Measurements from ENCODE around the gene ALDH1L2. TPM values are rescaled to one million over a fixed set of nuclear protein-coding genes. Genes with fewer than 3 reads are reported as not detected.

The ALDH1L2 gene
- total RNA-seq, 3 donors from 2014 or later: 2.3 to 7.8 (median 6.7) TPM

DNA sequence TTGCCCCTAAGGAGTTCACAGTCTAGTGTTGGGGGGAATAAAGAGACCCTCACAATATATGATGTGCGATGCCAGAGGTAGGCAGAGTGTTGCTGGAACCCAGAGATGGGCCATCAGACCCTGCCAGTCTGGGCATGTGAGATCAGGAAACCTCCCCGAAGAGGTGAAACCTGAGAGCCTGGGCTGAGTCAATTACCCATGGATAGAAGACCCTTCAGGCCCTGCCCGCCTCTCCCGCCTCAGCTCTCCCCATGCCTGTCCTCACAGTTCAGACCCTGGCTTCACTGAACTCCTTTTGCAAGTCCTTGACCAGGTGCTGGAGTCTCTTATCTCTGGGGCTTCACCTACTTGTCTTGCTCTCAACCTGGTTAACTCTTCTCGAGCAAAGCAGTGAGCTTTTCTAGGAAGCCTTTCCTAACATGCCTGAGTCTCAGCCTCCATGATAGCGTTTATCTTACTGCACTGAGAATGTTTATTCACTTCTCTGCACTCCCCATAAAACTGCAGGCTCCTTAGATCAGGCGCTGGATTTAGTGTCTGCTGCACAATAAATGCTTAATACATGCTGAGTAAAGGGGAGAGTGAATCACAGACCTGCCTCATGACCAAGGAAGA lies 19.6 kb downstream of the ALDH1L2 start:
- Histone ChIP-seq H3K36me3 (no peaks in the 10 kb centered on the region), H3K4me3 (no peak overlapping the region), H3K9me3 (no peaks in the 10 kb centered on the region), H3K27ac (no peak overlapping the region), H3K27me3 (no peaks in the 10 kb centered on the region), H3K4me1 (no peaks in the 10 kb centered on the region)
- intact Hi-C loops (cut with DNase I; ENCODE audit: low total_unique reads): no loop called here
- no peak for TF ChIP-seq POLR2A (IDR thresholded peaks at IDR 0.05)
- no peak for TF ChIP-seq POLR2AphosphoS5 (IDR thresholded peaks at IDR 0.05)
- TF ChIP-seq, protein P1, sequence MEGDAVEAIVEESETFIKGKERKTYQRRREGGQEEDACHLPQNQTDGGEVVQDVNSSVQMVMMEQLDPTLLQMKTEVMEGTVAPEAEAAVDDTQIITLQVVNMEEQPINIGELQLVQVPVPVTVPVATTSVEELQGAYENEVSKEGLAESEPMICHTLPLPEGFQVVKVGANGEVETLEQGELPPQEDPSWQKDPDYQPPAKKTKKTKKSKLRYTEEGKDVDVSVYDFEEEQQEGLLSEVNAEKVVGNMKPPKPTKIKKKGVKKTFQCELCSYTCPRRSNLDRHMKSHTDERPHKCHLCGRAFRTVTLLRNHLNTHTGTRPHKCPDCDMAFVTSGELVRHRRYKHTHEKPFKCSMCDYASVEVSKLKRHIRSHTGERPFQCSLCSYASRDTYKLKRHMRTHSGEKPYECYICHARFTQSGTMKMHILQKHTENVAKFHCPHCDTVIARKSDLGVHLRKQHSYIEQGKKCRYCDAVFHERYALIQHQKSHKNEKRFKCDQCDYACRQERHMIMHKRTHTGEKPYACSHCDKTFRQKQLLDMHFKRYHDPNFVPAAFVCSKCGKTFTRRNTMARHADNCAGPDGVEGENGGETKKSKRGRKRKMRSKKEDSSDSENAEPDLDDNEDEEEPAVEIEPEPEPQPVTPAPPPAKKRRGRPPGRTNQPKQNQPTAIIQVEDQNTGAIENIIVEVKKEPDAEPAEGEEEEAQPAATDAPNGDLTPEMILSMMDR (IDR thresholded peaks at IDR 0.05): no peak
- DNase-seq (ENCODE audit: low spot score in 2 of 2): no peak

DNA sequence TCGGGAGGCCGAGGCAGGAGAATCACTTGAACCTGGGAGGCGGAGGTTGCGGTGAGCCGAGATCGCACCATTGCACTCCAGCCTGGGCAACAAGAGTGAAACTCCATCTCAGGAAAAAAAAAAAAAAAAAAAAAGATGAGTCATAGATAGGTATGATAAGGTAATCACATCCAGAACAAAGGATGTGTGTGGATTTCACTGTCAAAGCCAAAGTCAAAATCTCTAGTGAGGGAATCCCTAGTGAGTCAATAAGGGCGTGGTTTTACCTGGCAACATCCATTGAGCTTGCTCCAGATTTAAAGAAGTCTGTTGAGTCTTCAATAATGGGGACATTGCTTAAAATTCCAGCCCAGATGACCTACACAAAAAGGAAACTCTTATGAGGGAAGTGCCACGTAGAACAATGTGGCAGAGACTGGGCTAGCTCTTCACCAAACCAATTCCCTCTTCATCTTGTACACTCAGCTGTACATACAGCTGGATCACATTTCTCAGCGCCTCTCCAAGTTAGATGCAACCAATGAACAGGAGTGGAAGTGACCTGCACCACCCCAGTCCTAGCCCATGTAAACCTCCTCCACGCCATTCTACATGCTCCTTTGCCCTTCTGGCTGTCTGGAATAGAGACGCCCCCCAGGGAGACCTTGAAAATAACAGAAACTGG lies 23.4 kb downstream of the ALDH1L2 start:
- no peak overlapping the region for H3K27ac ChIP-seq
- H3K9me3 ChIP-seq: peaks cover 0 to 8% of the 10 kb centered on the region in 2 donors
- no peaks in the 10 kb centered on the region for H3K36me3 ChIP-seq
- intact Hi-C loops (cut with DNase I; ENCODE audit: low total_unique reads): no loop called here
- no peak for TF ChIP-seq POLR2A (IDR thresholded peaks at IDR 0.05)
- no peaks in the 10 kb centered on the region for H3K27me3 ChIP-seq
- no peaks in the 10 kb centered on the region for H3K4me1 ChIP-seq
- no peak overlapping the region for H3K4me3 ChIP-seq
- no peak for DNase-seq (ENCODE audit: low spot score in 2 of 2)

DNA sequence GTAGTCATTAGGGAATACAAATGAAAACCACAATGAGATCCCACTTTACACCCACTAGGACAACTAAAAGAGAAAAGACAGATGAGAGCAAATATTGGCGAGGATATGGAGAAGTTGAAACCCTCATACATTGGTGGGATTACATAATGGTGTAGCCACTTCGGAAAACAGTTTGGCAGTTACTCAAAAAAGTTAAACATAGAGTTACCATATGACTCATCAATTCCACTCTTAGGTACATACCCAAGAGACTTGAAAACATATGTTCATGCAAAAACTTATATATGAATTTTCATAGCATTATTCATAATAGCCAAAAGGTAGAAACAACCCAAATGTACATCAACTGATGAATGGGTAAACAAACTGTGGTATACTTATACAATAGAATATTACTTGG lies 27.1 kb downstream of the ALDH1L2 start:
- intact Hi-C loops (cut with DNase I; ENCODE audit: low total_unique reads): no loop called here
- Histone ChIP-seq H3K4me1 (no peaks in the 10 kb centered on the region), H3K36me3 (no peaks in the 10 kb centered on the region), H3K27me3 (no peaks in the 10 kb centered on the region), H3K4me3 (no peak overlapping the region), H3K27ac (no peak overlapping the region), H3K9me3 (peaks cover 0 to 12% of the 10 kb centered on the region in 2 donors)
- TF ChIP-seq POLR2AphosphoS5 (IDR thresholded peaks at IDR 0.05) (no peak), POLR2A (IDR thresholded peaks at IDR 0.05) (no peak)
- no peak for DNase-seq (ENCODE audit: low spot score in 2 of 2)

DNA sequence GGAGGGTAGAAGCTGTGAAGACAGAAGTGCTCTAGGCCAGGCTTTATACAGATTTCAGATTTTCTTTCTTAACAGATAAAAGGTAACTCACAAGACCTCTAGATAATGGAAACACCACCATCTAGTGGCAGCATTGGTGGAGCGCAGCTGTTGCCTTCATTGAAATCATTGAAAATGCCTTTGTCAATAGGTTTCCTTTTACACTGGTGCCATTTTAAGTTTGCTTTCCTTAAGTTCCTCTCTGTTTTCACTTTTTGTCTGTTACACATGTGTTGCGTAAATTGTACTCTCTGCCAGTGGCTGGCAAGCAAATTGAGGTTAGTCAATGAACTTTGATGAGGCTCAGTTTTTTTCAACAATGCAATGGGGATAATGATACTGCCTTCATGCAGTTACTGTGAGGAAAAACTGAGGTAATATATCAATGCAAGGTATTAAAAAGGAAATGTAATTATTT lies 31.1 kb downstream of the ALDH1L2 start:
- intact Hi-C loops (cut with DNase I; ENCODE audit: low total_unique reads): no loop called here
- no peak overlapping the region for H3K27ac ChIP-seq
- TF ChIP-seq POLR2AphosphoS5 (IDR thresholded peaks at IDR 0.05) (no peak), POLR2A (IDR thresholded peaks at IDR 0.05) (no peak)
- TF ChIP-seq, protein P1 (IDR thresholded peaks at IDR 0.05): peak; percentile 81 to 89 (median 83)
- peaks cover 0 to 12% of the 10 kb centered on the region in 2 donors for H3K9me3 ChIP-seq
- no peak overlapping the region for H3K4me3 ChIP-seq
- no peaks in the 10 kb centered on the region for H3K27me3 ChIP-seq
- no peaks in the 10 kb centered on the region for H3K4me1 ChIP-seq
- DNase-seq (ENCODE audit: low spot score in 2 of 2): peak; percentile 65 to 68
- no peaks in the 10 kb centered on the region for H3K36me3 ChIP-seq

DNA sequence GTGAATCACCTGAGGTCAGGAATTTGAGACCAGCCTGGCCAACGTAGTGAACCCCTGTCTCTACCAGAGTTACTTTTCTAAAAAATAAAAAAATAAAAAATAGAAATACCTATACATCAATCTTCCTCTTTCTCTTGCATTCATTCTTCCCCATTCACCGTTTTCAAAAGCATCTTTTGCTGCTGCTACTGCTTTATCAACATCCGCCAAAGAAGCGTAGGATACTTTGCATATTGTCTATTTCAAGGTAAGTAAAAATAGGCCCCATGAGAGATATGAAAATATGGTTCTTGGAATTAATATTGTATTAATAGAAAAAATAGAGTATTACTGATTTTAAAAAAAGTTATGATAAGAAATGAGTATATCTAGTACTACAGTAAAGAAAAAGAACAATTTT lies 32.3 kb downstream of the ALDH1L2 start:
- intact Hi-C loops (cut with DNase I; ENCODE audit: low total_unique reads): no loop called here
- H3K9me3 ChIP-seq: peaks cover 0 to 12% of the 10 kb centered on the region in 2 donors
- no peaks in the 10 kb centered on the region for H3K27me3 ChIP-seq
- TF ChIP-seq, protein P1 (IDR thresholded peaks at IDR 0.05): no peak
- TF ChIP-seq POLR2AphosphoS5 (IDR thresholded peaks at IDR 0.05) (no peak), POLR2A (IDR thresholded peaks at IDR 0.05) (no peak)
- H3K4me3 ChIP-seq: no peak overlapping the region
- no peak overlapping the region for H3K27ac ChIP-seq
- DNase-seq (ENCODE audit: low spot score in 2 of 2): no peak
- no peaks in the 10 kb centered on the region for H3K36me3 ChIP-seq
- H3K4me1 ChIP-seq: no peaks in the 10 kb centered on the region

DNA sequence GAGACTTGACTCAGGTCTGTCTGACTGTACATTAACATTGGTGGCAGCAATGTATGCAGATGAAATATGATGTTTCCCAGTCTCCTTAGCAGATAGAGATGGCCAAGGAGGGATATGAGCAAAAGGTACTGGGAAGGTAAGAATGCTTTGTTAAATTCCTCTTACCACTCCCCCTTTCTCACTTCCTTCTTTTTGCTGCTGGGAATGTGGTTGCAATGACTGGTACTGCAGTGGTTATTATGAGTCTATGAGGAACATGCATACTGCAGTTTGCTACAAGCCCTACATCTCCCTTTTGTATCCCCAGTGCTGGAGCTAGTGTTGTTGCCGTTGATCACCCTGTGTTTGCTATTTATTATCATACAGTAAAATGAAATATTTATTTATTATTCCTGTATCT lies 35.9 kb downstream of the ALDH1L2 start:
- Histone ChIP-seq H3K27ac (no peak overlapping the region), H3K27me3 (no peaks in the 10 kb centered on the region), H3K36me3 (no peaks in the 10 kb centered on the region), H3K4me1 (no peaks in the 10 kb centered on the region), H3K4me3 (no peak overlapping the region), H3K9me3 (no peaks in the 10 kb centered on the region)
- intact Hi-C loops (cut with DNase I; ENCODE audit: low total_unique reads): no loop called here
- DNase-seq (ENCODE audit: low spot score in 2 of 2): no peak
- TF ChIP-seq POLR2AphosphoS5 (IDR thresholded peaks at IDR 0.05) (no peak), POLR2A (IDR thresholded peaks at IDR 0.05) (no peak)
- TF ChIP-seq, protein P1 (IDR thresholded peaks at IDR 0.05): no peak
